OCI-LY7 (cell line): ENCODE data around the gene RASA1. TPM values are rescaled to one million over a fixed set of nuclear protein-coding genes. Genes with fewer than 3 reads are reported as not detected.
A peak's percentile ranks its signal among the peaks of the same experiment; 100 is the strongest.

ENCODE experiments used
- BruUV-seq: library from RNA; stranded (reverse); fragments of 400-500 nt; replicated peaks from 2 replicates; lab custom pipeline; 2021; lab: Mats Ljungman, UMichigan
- CTCF ChIA-PET: fragments of 300-600 bp; sonication (Branson Sonifier 250); formaldehyde crosslinking; loops from one replicate; lab custom pipeline; 2022; ENCODE audit warnings: antibody characterized with exemption; ENCODE audit not compliant: unreplicated experiment; lab: Charles Lee
- POLR2A ChIA-PET: fragments of 300-600 bp; sonication (Branson Sonifier 250); formaldehyde crosslinking; loops from one replicate; lab custom pipeline; 2022; ENCODE audit warnings: antibody characterized with exemption; lab: Charles Lee
- DNase-seq: peaks from one replicate; pipeline ENCODE4 v3.0.0-alpha.2; 2015; ENCODE audit warnings: low spot score
- H2AFZ ChIP-seq: fragments of 200-600 bp; sonication (generic), shearing (Covaris generic); 2 replicates; pipeline ENCODE4 v1.6.1; 2014; ENCODE audit warnings: mild to moderate bottlenecking, antibody characterized with exemption, low read length, moderate library complexity
- H3K27ac ChIP-seq: fragments of 200-600 bp; sonication (generic); 2 replicates; pipeline ENCODE4 v1.5.1; 2014; ENCODE audit warnings: mixed run types, low read depth, mild to moderate bottlenecking, moderate library complexity, low read length, inconsistent platforms; ENCODE audit not compliant: poor library complexity, severe bottlenecking
- H3K36me3 ChIP-seq: fragments of 200-600 bp; sonication (generic); 2 replicates; pipeline ENCODE4 v1.6.1; 2014; ENCODE audit warnings: mild to moderate bottlenecking, antibody characterized with exemption, low read length, moderate library complexity, mixed read lengths; ENCODE audit not compliant: insufficient read depth
- H3K4me1 ChIP-seq: fragments of 200-600 bp; sonication (generic); 2 replicates; pipeline ENCODE4 v1.5.1; 2014; ENCODE audit warnings: mild to moderate bottlenecking, low read length; ENCODE audit not compliant: insufficient read depth, poor library complexity, severe bottlenecking
- H3K4me2 ChIP-seq: fragments of 200-600 bp; sonication (generic); 2 replicates; pipeline ENCODE4 v1.6.1; 2014; ENCODE audit warnings: mild to moderate bottlenecking, low read length
- H3K4me3 ChIP-seq: fragments of 200-600 bp; sonication (generic); 2 replicates; pipeline ENCODE4 v1.5.1; 2014; ENCODE audit warnings: mild to moderate bottlenecking, low read depth, low read length; ENCODE audit not compliant: poor library complexity, severe bottlenecking
- H3K79me2 ChIP-seq: fragments of 200-600 bp; sonication (generic); 2 replicates; pipeline ENCODE4 v1.6.1; 2016; ENCODE audit warnings: low read depth, mild to moderate bottlenecking, low read length, moderate library complexity, mixed read lengths; ENCODE audit not compliant: insufficient read depth
- H3K9me2 ChIP-seq: fragments of 200-600 bp; sonication (generic); 2 replicates; pipeline ENCODE4 v1.6.1; 2016; ENCODE audit warnings: mild to moderate bottlenecking, low read length, mixed read lengths; ENCODE audit not compliant: insufficient read depth
- H3K9me3 ChIP-seq: fragments of 200-600 bp; sonication (generic); 2 replicates; pipeline ENCODE4 v1.6.1; 2014; ENCODE audit warnings: mild to moderate bottlenecking, mixed run types, low read length, mixed read lengths
- H4K20me1 ChIP-seq: fragments of 200-600 bp; sonication (generic); 2 replicates; pipeline ENCODE4 v1.6.1; 2014; ENCODE audit warnings: mild to moderate bottlenecking, antibody characterized with exemption, low read length, moderate library complexity, mixed read lengths; ENCODE audit not compliant: insufficient read depth
- EZH2phosphoT487 ChIP-seq: fragments of 200-600 bp; sonication (generic); IDR thresholded peaks from 2 replicates; pipeline ENCODE4 v1.6.1; 2018; ENCODE audit warnings: low read depth, borderline replicate concordance, mild to moderate bottlenecking, mixed run types, antibody characterized with exemption, low read length, moderate library complexity, mixed read lengths
- intact Hi-C: fragments of 100-400 bp; cut with micrococcal nuclease; formaldehyde crosslinking; loops from one replicate; pipeline ENCODE4 v1.10.0; 2022; ENCODE audit not compliant: unreplicated experiment
- total RNA-seq, 2 experiments: library from RNA; depleted of rRNA in 1 of 2; stranded (reverse); fragments of >200 nt in 1 of 2; shearing (Covaris generic) in 1 of 2; gene quantifications; 2 replicates each; pipeline ENCODE4 v1.2.3, GENCODE V29; 2014 to 2022
- TF ChIP-seq, protein P1 (sequence below): fragments of 200-600 bp; sonication (generic); conservative IDR thresholded peaks from 2 replicates; pipeline ENCODE4 v1.5.1; 2014; ENCODE audit warnings: mild to moderate bottlenecking, antibody characterized with exemption, low read length, moderate library complexity, mixed read lengths

The RASA1 gene
- total RNA-seq, 2 experiments from 2014 or later: 18.1 to 27.3 TPM

DNA sequence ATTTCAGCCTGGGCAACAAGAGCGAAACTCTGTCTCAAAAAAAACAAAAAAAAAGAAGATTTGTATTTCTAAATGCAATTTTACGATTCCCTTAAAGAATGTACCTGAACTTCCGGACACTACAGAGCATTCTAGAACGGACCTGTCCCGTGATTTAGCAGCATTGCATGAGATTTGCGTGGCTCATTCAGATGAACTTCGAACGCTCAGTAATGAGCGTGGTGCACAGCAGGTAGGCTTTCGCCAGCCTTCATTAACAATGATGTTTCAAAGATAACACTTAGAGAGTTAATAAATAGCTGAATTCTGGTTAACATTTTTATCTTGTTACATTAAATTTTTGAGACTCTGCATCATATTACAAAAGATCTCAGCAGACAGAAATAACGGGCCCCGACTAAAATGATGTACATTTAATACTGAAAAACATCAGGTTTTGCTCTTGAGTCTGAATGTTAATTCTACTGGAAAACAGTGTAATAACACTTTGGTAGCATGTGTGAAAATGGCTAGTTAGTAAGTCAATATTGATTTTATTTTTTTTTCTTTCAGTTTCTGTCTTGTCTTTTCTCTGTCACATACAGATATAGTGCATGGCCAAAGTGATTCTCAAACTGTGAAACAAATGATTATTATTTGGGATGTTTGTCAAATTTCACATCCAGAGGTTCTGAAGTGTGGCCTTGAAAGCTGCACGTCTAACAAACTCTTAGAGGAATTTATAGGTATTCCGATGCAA is 121.8 kb downstream of the RASA1 start:
- POLR2A ChIA-PET: interaction anchor here (1.3 to 2.4 kb wide), 2 partner anchors 10 to 18 kb away, joined by 4 to 9 read pairs; no protein-coding TSS in a partner anchor
- Histone ChIP-seq H3K4me1 (no peaks in the 10 kb centered on the region), H3K36me3 (peaks cover 98% of the 10 kb centered on the region), H3K27ac (no peak overlapping the region), H4K20me1 (peaks cover 7% of the 10 kb centered on the region; the same call in 1 of the 2 replicates), H3K9me3 (no peaks in the 10 kb centered on the region), H3K9me2 (no peaks in the 10 kb centered on the region), H3K4me3 (no peak overlapping the region), H3K4me2 (no peak overlapping the region), H2AFZ (no peak overlapping the region), H3K79me2 (no peaks in the 10 kb centered on the region)
- BruUV-seq: no TSS peak
- CTCF ChIA-PET: no interaction called here
- intact Hi-C loops: no loop called here
- no peak for DNase-seq
- TF ChIP-seq EZH2phosphoT487: no peak
- TF ChIP-seq, protein P1, sequence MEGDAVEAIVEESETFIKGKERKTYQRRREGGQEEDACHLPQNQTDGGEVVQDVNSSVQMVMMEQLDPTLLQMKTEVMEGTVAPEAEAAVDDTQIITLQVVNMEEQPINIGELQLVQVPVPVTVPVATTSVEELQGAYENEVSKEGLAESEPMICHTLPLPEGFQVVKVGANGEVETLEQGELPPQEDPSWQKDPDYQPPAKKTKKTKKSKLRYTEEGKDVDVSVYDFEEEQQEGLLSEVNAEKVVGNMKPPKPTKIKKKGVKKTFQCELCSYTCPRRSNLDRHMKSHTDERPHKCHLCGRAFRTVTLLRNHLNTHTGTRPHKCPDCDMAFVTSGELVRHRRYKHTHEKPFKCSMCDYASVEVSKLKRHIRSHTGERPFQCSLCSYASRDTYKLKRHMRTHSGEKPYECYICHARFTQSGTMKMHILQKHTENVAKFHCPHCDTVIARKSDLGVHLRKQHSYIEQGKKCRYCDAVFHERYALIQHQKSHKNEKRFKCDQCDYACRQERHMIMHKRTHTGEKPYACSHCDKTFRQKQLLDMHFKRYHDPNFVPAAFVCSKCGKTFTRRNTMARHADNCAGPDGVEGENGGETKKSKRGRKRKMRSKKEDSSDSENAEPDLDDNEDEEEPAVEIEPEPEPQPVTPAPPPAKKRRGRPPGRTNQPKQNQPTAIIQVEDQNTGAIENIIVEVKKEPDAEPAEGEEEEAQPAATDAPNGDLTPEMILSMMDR: no peak

DNA sequence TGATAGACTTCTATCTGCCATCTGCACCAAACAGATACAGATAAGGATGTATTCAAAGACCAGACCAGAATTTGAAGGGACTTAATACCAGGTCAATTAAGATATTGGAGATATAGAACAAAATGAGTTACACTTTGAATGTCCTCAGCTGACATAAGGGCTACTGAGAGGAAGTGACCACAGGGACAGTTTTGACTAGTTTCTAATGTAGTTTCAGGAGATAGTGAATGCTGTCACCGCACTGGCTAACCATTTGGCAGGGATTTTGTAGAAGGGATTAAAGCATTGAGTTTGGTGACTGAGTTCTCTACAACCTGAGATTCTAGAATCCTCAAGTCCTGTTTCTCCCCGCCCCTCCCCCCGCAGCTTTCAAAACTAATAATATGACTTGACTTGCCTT is 122.4 kb downstream of the RASA1 start:
- Histone ChIP-seq H3K9me2 (no peaks in the 10 kb centered on the region), H3K36me3 (peaks cover 98% of the 10 kb centered on the region), H2AFZ (no peak overlapping the region), H3K4me1 (no peaks in the 10 kb centered on the region), H3K27ac (no peak overlapping the region), H3K9me3 (no peaks in the 10 kb centered on the region), H4K20me1 (peaks cover 7% of the 10 kb centered on the region; the same call in 1 of the 2 replicates), H3K4me3 (no peak overlapping the region), H3K79me2 (no peaks in the 10 kb centered on the region), H3K4me2 (no peak overlapping the region)
- ChIA-PET CTCF (no interaction called here), POLR2A (interaction anchor here (1.3 to 2.4 kb wide), 3 partner anchors 9 to 19 kb away, joined by 4 to 9 read pairs (median 8); no protein-coding TSS in a partner anchor)
- no peak for DNase-seq
- TF ChIP-seq, protein P1: no peak
- BruUV-seq: no TSS peak
- intact Hi-C loops: no loop called here

DNA sequence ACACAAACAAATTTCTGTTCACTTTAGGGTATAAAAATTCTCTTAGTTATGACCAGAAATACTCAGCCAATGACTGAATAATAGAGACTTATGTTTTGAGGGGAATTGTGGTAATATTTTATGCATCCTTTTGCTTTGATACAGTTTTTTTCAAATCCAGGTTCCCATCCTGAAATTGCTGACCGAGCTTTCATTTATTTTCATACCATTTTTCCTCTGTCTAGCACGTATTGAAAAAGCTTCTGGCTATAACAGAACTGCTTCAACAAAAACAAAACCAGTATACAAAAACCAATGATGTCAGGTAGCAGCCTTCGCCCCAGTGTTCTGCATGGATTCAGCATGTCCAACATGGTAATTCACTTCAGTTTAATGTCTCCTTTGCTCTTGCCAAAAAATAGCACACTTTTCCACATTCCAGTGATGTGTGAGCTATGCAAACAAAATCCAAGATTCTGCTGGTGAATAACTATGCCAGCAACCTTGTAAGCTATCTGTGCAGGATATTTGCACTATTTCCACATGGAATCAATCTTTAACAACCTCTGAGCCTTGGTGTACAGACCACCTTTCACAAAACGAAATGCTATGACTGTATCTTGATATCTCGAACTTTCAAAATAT is 123.0 kb downstream of the RASA1 start:
- Histone ChIP-seq H2AFZ (no peak overlapping the region), H3K4me1 (no peaks in the 10 kb centered on the region), H4K20me1 (peaks cover 7% of the 10 kb centered on the region; the same call in 1 of the 2 replicates), H3K36me3 (peaks cover 98% of the 10 kb centered on the region), H3K4me3 (no peak overlapping the region), H3K27ac (no peak overlapping the region), H3K9me3 (no peaks in the 10 kb centered on the region), H3K79me2 (no peaks in the 10 kb centered on the region), H3K4me2 (no peak overlapping the region), H3K9me2 (no peaks in the 10 kb centered on the region)
- TF ChIP-seq, protein P1: no peak
- TF ChIP-seq EZH2phosphoT487: no peak
- BruUV-seq: TSS peak; percentile 13
- ChIA-PET POLR2A (interaction anchor here (1.3 to 2.4 kb wide), 3 partner anchors 9 to 20 kb away, joined by 4 to 9 read pairs (median 8); no protein-coding TSS in a partner anchor), CTCF (no interaction called here)
- no peak for DNase-seq
- intact Hi-C loops: no loop called here
